Thoracic aorta (tissue), 2 donors: ENCODE results near the gene CALHM4. TPM values are rescaled to one million over a fixed set of nuclear protein-coding genes. Genes with fewer than 3 reads are reported as not detected.

Source experiments
- ATAC-seq: fragments of 150-250 bp; one replicate; pipeline ENCODE4 v1.8.0; 2017; ENCODE audit warnings: low read depth; ENCODE audit not compliant: insufficient number of reproducible peaks, low FRiP score
- DNase-seq: peaks from one replicate; pipeline ENCODE4 v3.0.0-alpha.2; 2020; ENCODE audit warnings: low spot score
- H3K27ac ChIP-seq, 2 donors: fragments of 200-600 bp; sonication (generic); 1 replicate in 1 of 2; 2 replicates in 1 of 2; pipeline ENCODE4 v1.5.1; 2016; ENCODE audit warnings: mild to moderate bottlenecking in 2 of 2, moderate library complexity in 2 of 2
- H3K27me3 ChIP-seq: fragments of 200-600 bp; sonication (generic); replicated peaks from 2 replicates; pipeline ENCODE4 v1.6.0; 2016; ENCODE audit warnings: mild to moderate bottlenecking; ENCODE audit not compliant: insufficient read depth
- H3K36me3 ChIP-seq: fragments of 200-600 bp; sonication (generic); one replicate; pipeline ENCODE4 v1.5.1; 2016
- H3K4me1 ChIP-seq, 2 donors: fragments of 200-600 bp; sonication (generic); 1 replicate in 1 of 2; 2 replicates in 1 of 2; pipeline versions ENCODE4 v1.5.1 to v1.6.0; 2016; ENCODE audit warnings: low read depth in 2 of 2, mild to moderate bottlenecking in 1 of 2; ENCODE audit not compliant: control insufficient read depth in 1 of 2
- H3K4me3 ChIP-seq: fragments of 200-600 bp; sonication (generic); 2 replicates; pipeline ENCODE4 v1.5.1; 2016; ENCODE audit warnings: mild to moderate bottlenecking
- H3K9me3 ChIP-seq: fragments of 200-600 bp; sonication (generic); 2 replicates; pipeline ENCODE4 v1.5.1; 2016
- CTCF ChIP-seq: fragments of 200-600 bp; sonication (generic); IDR thresholded peaks from one replicate; pipeline ENCODE4 v1.5.1; 2019; ENCODE audit warnings: antibody characterized with exemption
- total RNA-seq, 2 donors: library from RNA; depleted of rRNA; stranded (reverse); fragments of >200 nt; gene quantifications; one replicate each; pipeline versions ENCODE4 v1.1.0 to v1.2.3, GENCODE V29; 2016

Gene CALHM4
- not detected for total RNA-seq

GRCh38 chr6:116553451-116553850, at the start of gene CALHM4:
Gene CALHM4 (plus strand): TSS chr6:116553751. CDS start chr6:116553794, 43 bp downstream.
- Histone ChIP-seq H3K27me3 (no peaks in the 10 kb centered on the region), H3K9me3 (no peaks in the 10 kb centered on the region), H3K36me3 (no peaks in the 10 kb centered on the region), H3K27ac (no peak within 1 kb of the TSS), H3K4me3 (no peak within 1 kb of the TSS), H3K4me1 (no peaks in the 10 kb centered on the region)
- DNase-seq (no peak), ATAC-seq (no peak)
- TF ChIP-seq CTCF = no peak

GRCh38 chr6:116507324-116507723, 46.2 kb upstream of the CALHM4 start:
- Histone ChIP-seq H3K9me3 (no peaks in the 10 kb centered on the region), H3K4me3 (no peak overlapping the region), H3K27ac (no peak overlapping the region), H3K4me1 (no peaks in the 10 kb centered on the region), H3K27me3 (no peaks in the 10 kb centered on the region), H3K36me3 (no peaks in the 10 kb centered on the region)
- TF ChIP-seq CTCF = no peak
- ATAC-seq (no peak), DNase-seq (no peak)

- TF ChIP-seq CTCF = no peak
- Histone ChIP-seq H3K36me3 (no peaks in the 10 kb centered on the region), H3K4me3 (no peak overlapping the region), H3K4me1 (peaks cover 0 to under 1% of the 10 kb centered on the region in 2 donors), H3K27me3 (no peaks in the 10 kb centered on the region), H3K9me3 (no peaks in the 10 kb centered on the region), H3K27ac (no peak overlapping the region)
- ATAC-seq (no peak), DNase-seq (no peak)
Measured at GRCh38 chr6:116508527-116508926, 45.0 kb upstream of the CALHM4 start.

GRCh38 chr6:116511424-116512110, 42.0 kb upstream of the CALHM4 start, which contains the start of gene CALHM5:
Gene CALHM5 (plus strand): TSS chr6:116511639. CDS start chr6:116511697, 58 bp downstream.
- Histone ChIP-seq H3K4me1 (peaks cover 7 to 24% of the 10 kb centered on the region in 2 donors), H3K27me3 (no peaks in the 10 kb centered on the region), H3K36me3 (peaks cover 5% of the 10 kb centered on the region), H3K9me3 (no peaks in the 10 kb centered on the region), H3K27ac (peak within 1 kb of the TSS; percentile 90 to 92), H3K4me3 (peak within 1 kb of the TSS; percentile 73)
- DNase-seq (no peak), ATAC-seq (peak; percentile 99)
- TF ChIP-seq CTCF = peak; percentile 74

GRCh38 chr6:116512111-116512559, 41.4 kb upstream of the CALHM4 start:
- no peak for ATAC-seq
- no peak for DNase-seq
- Histone ChIP-seq H3K4me3 (peak overlapping the region; percentile 73), H3K27me3 (no peaks in the 10 kb centered on the region), H3K36me3 (peaks cover 10% of the 10 kb centered on the region), H3K9me3 (no peaks in the 10 kb centered on the region), H3K27ac (peak overlapping the region; percentile 90 to 92), H3K4me1 (peaks cover 7 to 24% of the 10 kb centered on the region in 2 donors)
- TF ChIP-seq CTCF = no peak
